Endodermal cell (in vitro differentiated cells): ENCODE data around the gene TMEM161B. TPM values are rescaled to one million over a fixed set of nuclear protein-coding genes. Genes with fewer than 3 reads are reported as not detected.

Source experiments
- DNase-seq: peaks from one replicate; pipeline ENCODE4 v3.0.0-alpha.2; 2017
- H3K27ac ChIP-seq: 2 replicates; pipeline ENCODE4 v1.5.1; 2013; ENCODE audit warnings: mild to moderate bottlenecking, low read depth, low read length, moderate library complexity
- H3K27me3 ChIP-seq: 2 replicates; pipeline ENCODE4 v1.6.1; 2013; ENCODE audit warnings: mild to moderate bottlenecking, low read length, moderate library complexity; ENCODE audit not compliant: insufficient read depth, control insufficient read depth, poor library complexity, severe bottlenecking
- H3K36me3 ChIP-seq: 2 replicates; pipeline ENCODE4 v1.7.0; 2013; ENCODE audit warnings: mild to moderate bottlenecking, low read length, moderate library complexity; ENCODE audit not compliant: control insufficient read depth, insufficient read depth
- H3K4me1 ChIP-seq: one replicate; pipeline ENCODE4 v1.7.0; 2013; ENCODE audit warnings: low read length; ENCODE audit not compliant: control insufficient read depth, insufficient read depth
- H3K4me3 ChIP-seq: 2 replicates; pipeline ENCODE4 v1.5.1; 2013; ENCODE audit warnings: mild to moderate bottlenecking, low read length, moderate library complexity
- H3K9ac ChIP-seq: 2 replicates; pipeline ENCODE4 v1.6.1; 2013; ENCODE audit warnings: mild to moderate bottlenecking, low read length, moderate library complexity; ENCODE audit not compliant: poor library complexity, severe bottlenecking; ENCODE audit errors: extremely low read depth
- H3K9me3 ChIP-seq: 2 replicates; pipeline ENCODE4 v1.6.1; 2013; ENCODE audit warnings: mild to moderate bottlenecking, low read length, moderate library complexity; ENCODE audit not compliant: control insufficient read depth
- H3K27ac Mint-ChIP-seq: 2 replicates; pipeline ENCODE4 v1.8.0; 2020; ENCODE audit warnings: mixed read lengths
- H3K27me3 Mint-ChIP-seq: 2 replicates; pipeline ENCODE4 v1.8.0; 2021; ENCODE audit warnings: mild to moderate bottlenecking, mixed read lengths; ENCODE audit not compliant: insufficient read depth
- H3K36me3 Mint-ChIP-seq: 2 replicates; pipeline ENCODE4 v1.8.0; 2020; ENCODE audit warnings: low read depth, mixed read lengths
- H3K4me1 Mint-ChIP-seq: 2 replicates; pipeline ENCODE4 v1.8.0; 2020; ENCODE audit warnings: mixed read lengths
- H3K4me3 Mint-ChIP-seq: 2 replicates; pipeline ENCODE4 v1.8.0; 2020; ENCODE audit warnings: mild to moderate bottlenecking, moderate library complexity, mixed read lengths
- H3K9me3 Mint-ChIP-seq: 2 replicates; pipeline ENCODE4 v1.8.0; 2020; ENCODE audit warnings: mild to moderate bottlenecking, mixed read lengths
- WGBS, 2 experiments: methylation state at CpG; one replicate each; pipeline versions ENCODE4 v1.1.5 to v1.1.7; 2013; ENCODE audit warnings: missing lambda C conversion rate in 2 of 2, mixed read lengths in 1 of 2; ENCODE audit not compliant: insufficient coverage in 1 of 2, insufficient read length in 1 of 2; 5-methylcytosine and 5-hydroxymethylcytosine counted together
- total RNA-seq, 2 donors: library from RNA; stranded (reverse); fragmentation: NEBNext Ultra II Directional in 1 of 2; extraction: Animal tissue kit (Norgen Biotek cat#: 25700) in 1 of 2; gene quantifications; 2 replicates in 1 of 2; 3 replicates in 1 of 2; pipeline ENCODE4 v1.2.1, GENCODE V29; 2021
- TF ChIP-seq, protein P1 (sequence below): fragments of 200-600 bp; sonication (generic); conservative IDR thresholded peaks from 2 replicates; pipeline ENCODE4 v1.5.0; 2021; ENCODE audit warnings: antibody characterized with exemption, mild to moderate bottlenecking

The TMEM161B gene
- total RNA-seq, 2 donors from 2014 or later = 17.2 to 18.2 TPM

DNA sequence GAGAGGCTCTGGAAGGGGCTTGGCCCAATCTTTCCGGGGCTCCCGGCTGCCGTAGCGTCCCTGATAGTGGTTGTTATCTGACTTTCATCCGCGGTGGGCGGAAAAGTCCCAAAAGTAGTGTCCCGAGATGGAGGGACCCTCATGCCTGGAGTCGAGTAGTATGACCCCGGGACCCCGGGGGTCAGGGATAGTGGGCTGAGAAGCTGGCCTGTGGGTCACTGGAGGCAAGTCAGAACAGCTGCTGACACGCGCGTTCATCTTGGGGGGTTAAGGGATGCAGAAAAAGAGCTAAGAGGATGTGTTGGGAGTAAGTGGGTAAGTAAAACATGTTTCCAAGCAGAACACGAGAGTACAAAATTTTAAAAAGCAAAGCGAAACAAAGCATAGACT is 123.4 kb downstream of the TMEM161B start:
- Histone ChIP-seq H3K4me3 (no peak overlapping the region), H3K9ac (no peak overlapping the region)

More for the DNA sequence above, 123.4 kb downstream of the TMEM161B start:
- Histone ChIP-seq H3K27me3 (peaks cover 88% of the 10 kb centered on the region), H3K9me3 (no peaks in the 10 kb centered on the region), H3K27ac (no peak overlapping the region), H3K4me1 (no peaks in the 10 kb centered on the region), H3K36me3 (no peaks in the 10 kb centered on the region)
- peak overlapping the region; percentile 49 for H3K27ac Mint-ChIP-seq
- no peaks in the 10 kb centered on the region for H3K9me3 Mint-ChIP-seq
- H3K36me3 Mint-ChIP-seq = no peaks in the 10 kb centered on the region
- peaks cover 14% of the 10 kb centered on the region for H3K4me1 Mint-ChIP-seq
- 53 to 75% methylated on average over 16 of the region's 16 CpGs for whole genome bisulfite sequencing, 2 experiments
- H3K4me3 Mint-ChIP-seq = peak overlapping the region; percentile 43
- peaks cover 22% of the 10 kb centered on the region for H3K27me3 Mint-ChIP-seq
- TF ChIP-seq, protein P1, sequence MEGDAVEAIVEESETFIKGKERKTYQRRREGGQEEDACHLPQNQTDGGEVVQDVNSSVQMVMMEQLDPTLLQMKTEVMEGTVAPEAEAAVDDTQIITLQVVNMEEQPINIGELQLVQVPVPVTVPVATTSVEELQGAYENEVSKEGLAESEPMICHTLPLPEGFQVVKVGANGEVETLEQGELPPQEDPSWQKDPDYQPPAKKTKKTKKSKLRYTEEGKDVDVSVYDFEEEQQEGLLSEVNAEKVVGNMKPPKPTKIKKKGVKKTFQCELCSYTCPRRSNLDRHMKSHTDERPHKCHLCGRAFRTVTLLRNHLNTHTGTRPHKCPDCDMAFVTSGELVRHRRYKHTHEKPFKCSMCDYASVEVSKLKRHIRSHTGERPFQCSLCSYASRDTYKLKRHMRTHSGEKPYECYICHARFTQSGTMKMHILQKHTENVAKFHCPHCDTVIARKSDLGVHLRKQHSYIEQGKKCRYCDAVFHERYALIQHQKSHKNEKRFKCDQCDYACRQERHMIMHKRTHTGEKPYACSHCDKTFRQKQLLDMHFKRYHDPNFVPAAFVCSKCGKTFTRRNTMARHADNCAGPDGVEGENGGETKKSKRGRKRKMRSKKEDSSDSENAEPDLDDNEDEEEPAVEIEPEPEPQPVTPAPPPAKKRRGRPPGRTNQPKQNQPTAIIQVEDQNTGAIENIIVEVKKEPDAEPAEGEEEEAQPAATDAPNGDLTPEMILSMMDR = no peak
- no peak for DNase-seq
